Thymus (tissue), 11 donors: Measurements from ENCODE around the gene KCNB1. TPM values are rescaled to one million over a fixed set of nuclear protein-coding genes. Genes with fewer than 3 reads are reported as not detected.
A peak's percentile ranks its signal among the peaks of the same experiment; 100 is the strongest.

Experiments used
- DNase-seq, 9 donors: peaks; one replicate each; pipeline ENCODE4 v3.0.0-alpha.2; 2013; ENCODE audit warnings: low spot score in 9 of 9, low read depth in 6 of 9, missing footprints in 1 of 9
- H3K27ac ChIP-seq, 2 donors: one replicate each; pipeline ENCODE4 v1.5.1; 2013; ENCODE audit warnings: control low read depth in 1 of 2, low read depth in 1 of 2, low read length in 1 of 2, mild to moderate bottlenecking in 1 of 2, moderate library complexity in 1 of 2
- H3K27me3 ChIP-seq, 2 donors: one replicate each; pipeline ENCODE4 v1.5.1; 2013; ENCODE audit warnings: low read length in 1 of 2; ENCODE audit not compliant: control insufficient read depth in 2 of 2, insufficient read depth in 1 of 2
- H3K36me3 ChIP-seq, 2 donors: one replicate each; pipeline ENCODE4 v1.5.1; 2013; ENCODE audit warnings: low read length in 1 of 2, mild to moderate bottlenecking in 1 of 2, moderate library complexity in 1 of 2; ENCODE audit not compliant: control insufficient read depth in 2 of 2, insufficient read depth in 2 of 2
- H3K4me1 ChIP-seq, 2 donors: one replicate each; pipeline ENCODE4 v1.5.1; 2013; ENCODE audit warnings: low read length in 2 of 2; ENCODE audit not compliant: control insufficient read depth in 2 of 2, insufficient read depth in 2 of 2
- H3K4me3 ChIP-seq, 2 donors: one replicate each; pipeline ENCODE4 v1.5.1; 2013; ENCODE audit warnings: low read length in 2 of 2, control low read depth in 1 of 2, mild to moderate bottlenecking in 1 of 2
- H3K9me3 ChIP-seq, 2 donors: one replicate each; pipeline ENCODE4 v1.5.1; 2013; ENCODE audit warnings: low read length in 1 of 2, mild to moderate bottlenecking in 1 of 2; ENCODE audit not compliant: control insufficient read depth in 2 of 2, insufficient read depth in 1 of 2
- WGBS: extraction: QIAGEN DNeasy Blood & Tissue Kit; methylation state at CpG from one replicate; pipeline ENCODE4 v1.1.7; 2013; 5-methylcytosine and 5-hydroxymethylcytosine counted together
- polyA plus RNA-seq: library from polyadenylated mRNA; stranded (reverse); fragments of 200-250 nt; gene quantifications from one replicate; pipeline ENCODE4 v1.2.3, GENCODE V29; 2013
- total RNA-seq: library from RNA; stranded (reverse); fragments of 120-200 nt; gene quantifications from one replicate; pipeline ENCODE4 v1.2.4, GENCODE V29; 2013
- donor health status: healthy.

Gene KCNB1
- total and polyA plus RNA-seq, 2 donors, result 0.09 to 0.55 TPM

- H3K27ac ChIP-seq, result no peak overlapping the region
- no peaks in the 10 kb centered on the region for H3K4me1 ChIP-seq
- peaks cover 39 to 52% of the 10 kb centered on the region in 2 donors for H3K27me3 ChIP-seq
- H3K36me3 ChIP-seq, result no peaks in the 10 kb centered on the region
- DNase-seq, result no peak
- H3K4me3 ChIP-seq, result no peak overlapping the region
- H3K9me3 ChIP-seq, result peaks cover 2 to 5% of the 10 kb centered on the region in 2 donors
Observed at GRCh38 chr20:49486064-49486463, 3.6 kb upstream of the KCNB1 start.

GRCh38 chr20:49485563-49485962 lies 3.1 kb upstream of the KCNB1 start:
- no peak overlapping the region for H3K27ac ChIP-seq
- 86% methylated on average over 1 of the region's 1 CpG for WGBS
- H3K4me3 ChIP-seq, result no peak overlapping the region
- no peak for DNase-seq
- peaks cover 39 to 56% of the 10 kb centered on the region in 2 donors for H3K27me3 ChIP-seq
- H3K9me3 ChIP-seq, result peaks cover 2 to 5% of the 10 kb centered on the region in 2 donors
- no peaks in the 10 kb centered on the region for H3K4me1 ChIP-seq
- no peaks in the 10 kb centered on the region for H3K36me3 ChIP-seq

GRCh38 chr20:49484180-49485140 lies 2.0 kb upstream of the KCNB1 start:
- Histone ChIP-seq H3K36me3 (no peaks in the 10 kb centered on the region), H3K9me3 (peaks cover 2 to 5% of the 10 kb centered on the region in 2 donors), H3K27me3 (peaks cover 39 to 59% of the 10 kb centered on the region in 2 donors), H3K4me3 (peak overlapping the region in 1 of 2 donors; percentile 41), H3K27ac (no peak overlapping the region), H3K4me1 (no peaks in the 10 kb centered on the region)
- WGBS, result 2% methylated on average over 61 of the region's 61 CpGs
- peak in 7 of 9 donors; percentile 8 to 67 (median 38) for DNase-seq

GRCh38 chr20:49483696-49484123 lies 1.2 kb upstream of the KCNB1 start:
- H3K4me3 ChIP-seq, result peak overlapping the region in 1 of 2 donors; percentile 41
- no peak overlapping the region for H3K27ac ChIP-seq
- peaks cover 2 to 5% of the 10 kb centered on the region in 2 donors for H3K9me3 ChIP-seq
- 5% methylated on average over 44 of the region's 44 CpGs for WGBS
- no peaks in the 10 kb centered on the region for H3K36me3 ChIP-seq
- H3K27me3 ChIP-seq, result peaks cover 39 to 59% of the 10 kb centered on the region in 2 donors
- no peak for DNase-seq
- H3K4me1 ChIP-seq, result no peaks in the 10 kb centered on the region

GRCh38 chr20:49483018-49483695 lies 689 bp upstream of the KCNB1 start:
- no peaks in the 10 kb centered on the region for H3K36me3 ChIP-seq
- WGBS, result 7% methylated on average over 27 of the region's 27 CpGs
- H3K4me3 ChIP-seq, result peak overlapping the region in 1 of 2 donors; percentile 41
- H3K9me3 ChIP-seq, result peaks cover 2 to 5% of the 10 kb centered on the region in 2 donors
- no peak for DNase-seq
- no peaks in the 10 kb centered on the region for H3K4me1 ChIP-seq
- no peak overlapping the region for H3K27ac ChIP-seq
- peaks cover 39 to 59% of the 10 kb centered on the region in 2 donors for H3K27me3 ChIP-seq

- Histone ChIP-seq H3K4me1 (no peaks in the 10 kb centered on the region), H3K9me3 (peaks cover 2 to 5% of the 10 kb centered on the region in 2 donors), H3K27ac (no peak overlapping the region), H3K36me3 (no peaks in the 10 kb centered on the region), H3K4me3 (no peak overlapping the region), H3K27me3 (peaks cover 39 to 59% of the 10 kb centered on the region in 2 donors)
- DNase-seq, result no peak
- WGBS, result 59% methylated on average over 46 of the region's 46 CpGs
Observed at GRCh38 chr20:49482173-49482572, 295 bp downstream of the KCNB1 start.

- H3K36me3 ChIP-seq, result no peaks in the 10 kb centered on the region
- H3K4me1 ChIP-seq, result no peaks in the 10 kb centered on the region
- H3K9me3 ChIP-seq, result peaks cover 2 to 5% of the 10 kb centered on the region in 2 donors
- WGBS, result 96% methylated on average over 3 of the region's 3 CpGs
- peaks cover 36 to 56% of the 10 kb centered on the region in 2 donors for H3K27me3 ChIP-seq
- no peak for DNase-seq
- no peak overlapping the region for H3K27ac ChIP-seq
- H3K4me3 ChIP-seq, result no peak overlapping the region
Observed at GRCh38 chr20:49481116-49481515, 1.4 kb downstream of the KCNB1 start.

GRCh38 chr20:49480236-49480635 lies 2.2 kb downstream of the KCNB1 start:
- no peak for DNase-seq
- WGBS, result 62% methylated on average over 3 of the region's 3 CpGs
- Histone ChIP-seq H3K27ac (no peak overlapping the region), H3K9me3 (peaks cover 2 to 5% of the 10 kb centered on the region in 2 donors), H3K27me3 (peaks cover 28 to 47% of the 10 kb centered on the region in 2 donors), H3K4me3 (no peak overlapping the region), H3K4me1 (no peaks in the 10 kb centered on the region), H3K36me3 (no peaks in the 10 kb centered on the region)

GRCh38 chr20:49479785-49480184 lies 2.7 kb downstream of the KCNB1 start:
- H3K4me1 ChIP-seq, result no peaks in the 10 kb centered on the region
- H3K27me3 ChIP-seq, result peaks cover 26 to 42% of the 10 kb centered on the region in 2 donors
- H3K36me3 ChIP-seq, result no peaks in the 10 kb centered on the region

More at GRCh38 chr20:49479785-49480184, 2.7 kb downstream of the KCNB1 start:
- no peak overlapping the region for H3K27ac ChIP-seq
- H3K9me3 ChIP-seq, result peaks cover 2 to 5% of the 10 kb centered on the region in 2 donors
- 87% methylated on average over 6 of the region's 6 CpGs for WGBS
- no peak overlapping the region for H3K4me3 ChIP-seq
- DNase-seq, result no peak
